Skeletal muscle cell (primary cell): Measurements from ENCODE around the gene CD207.
"Not testable (repeated sequence)": the region's sequence is repeated elsewhere in the genome, so short reads cannot be mapped to it uniquely, and the experiment has no call there.

Source experiments
- DNase-seq: peaks from one replicate; pipeline ENCODE4 v3.0.0-alpha.2; 2010; ENCODE audit warnings: low read depth
- H3K4me3 ChIP-seq: 2 replicates; pipeline ENCODE4 v1.5.1; 2011; ENCODE audit warnings: low read depth, mild to moderate bottlenecking, control low read depth, low read length, moderate library complexity

The CD207 gene

GRCh38 chr2:70835643-70836042 is at the start of gene CD207:
Gene CD207, minus strand, starts transcription at chr2:70835816. Its CDS starts 40 bp downstream, at chr2:70835776.
- DNase-seq: no peak
- H3K4me3 ChIP-seq: no peak within 1 kb of the TSS

DNA sequence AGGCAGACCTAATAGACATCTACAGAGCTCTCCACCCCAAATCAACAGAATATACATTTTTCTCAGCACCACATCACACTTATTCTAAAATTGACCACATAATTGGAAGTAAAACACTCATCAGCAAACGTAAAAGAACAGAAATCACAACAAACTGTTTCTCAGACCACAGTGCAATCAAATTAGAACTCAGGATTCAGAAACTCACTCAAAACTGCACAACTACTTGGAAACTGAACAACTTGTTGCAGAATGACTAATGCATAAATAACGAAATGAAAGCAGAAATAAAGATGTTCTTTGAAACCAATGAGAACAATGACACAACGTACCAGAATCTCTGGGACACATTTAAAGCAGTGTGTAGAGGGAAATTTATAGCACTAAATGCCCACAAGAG is 42.9 kb upstream of the CD207 start:
- DNase-seq, H3K4me3 ChIP-seq: not testable (repeated sequence)

DNA sequence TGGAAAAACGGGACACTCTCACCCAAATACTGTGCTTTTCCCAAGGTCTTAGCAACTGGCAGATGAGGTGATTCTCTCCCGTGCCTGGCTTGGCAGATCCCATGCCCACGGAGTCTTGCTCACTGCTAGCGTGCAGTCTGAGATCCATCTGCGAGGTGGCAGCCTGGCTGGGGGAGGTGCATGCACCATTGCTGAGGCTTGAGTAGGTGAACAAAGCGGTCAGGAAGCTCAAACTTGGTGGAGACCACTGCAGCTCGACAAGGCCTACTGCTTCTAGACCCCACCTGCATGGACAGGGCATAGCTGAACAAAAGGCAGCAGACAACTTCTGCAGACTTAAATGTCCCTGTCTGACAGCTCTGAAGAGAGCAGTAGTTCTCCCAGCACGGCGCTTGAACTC is 40.5 kb upstream of the CD207 start:
- H3K4me3 ChIP-seq, DNase-seq: not testable (repeated sequence)

GRCh38 chr2:70873541-70873940 is 37.9 kb upstream of the CD207 start:
- DNase-seq: no peak
- no peak overlapping the region for H3K4me3 ChIP-seq

GRCh38 chr2:70871398-70872211 is 36.0 kb upstream of the CD207 start:
- DNase-seq: no peak
- no peak overlapping the region for H3K4me3 ChIP-seq

DNA sequence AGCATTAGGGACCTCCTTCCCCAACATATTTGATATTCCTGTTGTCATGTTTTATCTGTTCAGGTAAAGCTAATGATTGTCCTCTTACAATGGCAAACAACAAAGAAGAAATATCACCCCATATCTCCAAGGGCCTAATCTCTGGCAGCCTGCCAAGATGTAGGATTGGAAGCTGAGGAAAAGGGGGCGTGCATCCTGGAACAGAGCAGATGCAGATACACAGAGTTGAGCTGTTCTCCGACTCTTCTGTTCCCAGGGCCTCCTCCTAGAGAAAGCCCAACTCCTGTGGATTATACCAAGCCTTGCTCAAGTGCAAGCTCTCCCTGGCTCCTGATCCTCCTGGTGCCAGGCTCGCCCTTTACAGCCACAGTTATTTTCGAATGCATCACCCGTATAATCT is 35.2 kb upstream of the CD207 start:
- no peak overlapping the region for H3K4me3 ChIP-seq
- DNase-seq: no peak

- no peak overlapping the region for H3K4me3 ChIP-seq
- DNase-seq: no peak
Measured at GRCh38 chr2:70868970-70869369, 33.4 kb upstream of the CD207 start.

DNA sequence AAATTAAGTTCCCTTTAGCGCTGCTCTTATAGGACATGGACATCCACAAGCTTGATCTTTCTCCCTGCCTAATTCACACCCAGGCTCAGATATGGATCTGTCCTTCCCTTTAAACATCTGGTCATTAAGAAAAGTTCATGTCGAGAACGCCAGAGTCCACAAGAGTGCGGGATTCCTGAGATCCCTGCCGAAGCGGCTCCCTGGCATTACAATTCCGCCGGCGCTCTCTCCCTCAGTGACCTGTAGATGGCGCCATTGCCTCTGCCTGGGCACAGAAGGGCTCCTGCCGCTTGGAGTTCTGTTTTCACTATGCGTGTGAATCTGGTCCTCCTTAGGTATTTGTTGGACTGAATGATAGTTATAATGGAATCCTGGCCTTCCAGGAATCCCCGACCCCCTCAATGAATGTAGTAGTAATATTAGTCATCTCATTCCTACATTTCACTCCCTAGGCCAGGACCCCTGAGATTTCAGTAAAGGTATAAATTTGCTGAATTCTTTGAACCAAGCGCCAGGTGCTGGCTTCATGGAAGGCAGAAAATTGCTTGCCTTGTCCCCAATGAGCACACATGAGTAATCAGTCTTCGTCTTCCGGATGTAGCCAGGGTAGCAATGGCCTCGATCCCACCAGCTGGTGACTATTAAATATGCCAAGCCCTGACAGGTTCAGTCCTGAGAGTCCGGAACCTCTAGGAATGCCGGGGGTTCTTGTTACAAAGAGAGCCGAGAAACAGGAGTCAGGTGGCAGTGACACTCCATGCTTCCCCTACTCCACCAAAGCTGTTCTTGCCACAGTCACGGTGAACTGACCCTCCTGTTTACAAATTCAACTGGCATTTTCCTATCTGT is 26.4 kb upstream of the CD207 start:
- no peak for DNase-seq
- H3K4me3 ChIP-seq: no peak overlapping the region

DNA sequence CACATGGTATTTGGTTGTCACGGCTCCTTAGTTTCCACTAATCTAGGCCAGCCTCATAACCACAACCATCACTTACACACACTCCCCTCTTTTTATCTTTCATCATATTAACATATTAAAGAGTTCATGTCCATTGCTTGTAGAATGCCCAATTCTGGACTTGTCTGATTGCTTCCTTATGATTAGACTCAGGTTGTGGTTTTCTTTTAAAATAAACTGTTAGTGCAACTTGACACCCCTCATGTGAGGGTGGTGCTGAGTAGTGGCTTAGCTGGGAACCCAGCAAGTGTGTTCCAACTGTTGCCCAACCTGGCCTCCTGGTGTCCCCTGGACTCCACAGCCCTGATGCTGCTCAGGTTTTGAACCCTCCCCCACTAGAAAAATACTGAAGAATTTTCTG is 20.1 kb upstream of the CD207 start:
- no peak overlapping the region for H3K4me3 ChIP-seq
- no peak for DNase-seq

- no peak for DNase-seq
- no peak overlapping the region for H3K4me3 ChIP-seq
Measured at GRCh38 chr2:70854411-70854810, 18.8 kb upstream of the CD207 start.

GRCh38 chr2:70852824-70853223 is 17.2 kb upstream of the CD207 start:
- H3K4me3 ChIP-seq: no peak overlapping the region
- DNase-seq: no peak

DNA sequence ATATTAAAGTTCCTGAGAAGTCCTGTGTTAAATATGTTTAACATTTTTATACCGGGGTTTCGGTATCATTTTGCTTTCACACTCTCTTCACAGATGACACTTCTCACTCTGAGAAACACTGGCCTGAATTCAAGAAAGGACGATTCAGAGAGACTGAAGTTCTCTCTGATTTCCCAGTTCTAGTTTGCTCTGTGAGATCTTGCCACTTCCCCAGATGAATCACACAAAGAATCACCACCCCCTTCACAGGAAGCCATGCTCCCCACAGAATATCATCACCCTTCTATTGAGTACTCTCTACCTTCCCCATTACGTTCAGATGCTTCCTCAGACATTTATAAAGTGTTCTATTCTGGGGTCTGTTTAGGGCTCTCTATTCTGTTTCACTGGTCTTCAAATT is 16.1 kb upstream of the CD207 start:
- DNase-seq: no peak
- H3K4me3 ChIP-seq: no peak overlapping the region

GRCh38 chr2:70850925-70851324 is 15.3 kb upstream of the CD207 start:
- no peak for DNase-seq
- H3K4me3 ChIP-seq: no peak overlapping the region

GRCh38 chr2:70842401-70842800 is 6.8 kb upstream of the CD207 start:
- H3K4me3 ChIP-seq: no peak overlapping the region
- no peak for DNase-seq

GRCh38 chr2:70837980-70838925 is 2.6 kb upstream of the CD207 start:
- no peak overlapping the region for H3K4me3 ChIP-seq
- no peak for DNase-seq

DNA sequence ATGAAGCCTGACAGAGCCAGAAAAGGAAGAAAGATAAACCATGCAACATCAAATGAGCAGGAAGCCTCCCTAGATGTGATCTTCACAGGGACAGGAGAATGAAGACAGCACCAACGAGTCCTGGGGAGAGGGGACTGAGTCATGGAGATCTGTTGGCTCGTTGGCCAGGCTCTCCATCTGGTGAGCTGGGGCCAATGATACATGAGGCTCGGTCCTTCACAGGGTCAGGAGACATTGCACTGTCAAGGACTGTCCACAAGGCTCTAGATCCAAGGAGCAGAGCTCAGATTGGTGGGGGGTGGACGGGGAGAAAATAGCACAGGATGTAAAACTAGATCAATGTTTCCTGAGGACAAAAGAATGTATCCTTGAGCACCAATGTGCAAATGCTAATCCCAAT is 735 bp downstream of the CD207 start:
- no peak overlapping the region for H3K4me3 ChIP-seq
- no peak for DNase-seq

GRCh38 chr2:70834106-70834505 is 1.5 kb downstream of the CD207 start:
- no peak overlapping the region for H3K4me3 ChIP-seq
- DNase-seq: no peak

GRCh38 chr2:70833246-70833645 is 2.4 kb downstream of the CD207 start:
- DNase-seq: no peak

GRCh38 chr2:70832386-70832785 is 3.2 kb downstream of the CD207 start:
- DNase-seq: no peak
- H3K4me3 ChIP-seq: no peak overlapping the region

More at GRCh38 chr2:70833246-70833645, 2.4 kb downstream of the CD207 start:
- H3K4me3 ChIP-seq: no peak overlapping the region

DNA sequence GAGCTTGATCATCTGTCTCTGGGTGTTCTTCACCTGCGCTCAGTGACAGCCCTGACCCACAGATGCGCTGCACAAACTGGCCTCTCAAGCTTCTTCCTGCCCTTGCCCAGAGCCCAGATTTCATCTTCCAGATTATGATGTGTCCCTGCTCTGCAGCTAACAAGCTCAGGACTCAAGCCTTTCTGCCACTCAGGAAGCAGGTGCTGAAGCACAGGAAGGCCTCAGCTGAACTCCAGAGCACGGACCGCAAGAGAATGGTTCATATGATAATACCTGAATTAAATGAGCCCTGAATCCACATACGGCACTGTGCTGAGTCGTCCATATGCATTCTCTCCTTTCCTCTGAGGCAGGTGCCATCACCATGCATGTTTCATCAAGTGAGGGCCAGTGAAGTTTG is 3.8 kb downstream of the CD207 start:
- no peak for DNase-seq
- H3K4me3 ChIP-seq: no peak overlapping the region
